Progenitor cell of endocrine pancreas (in vitro differentiated cells): ENCODE data around the gene MAML3. TPM values are rescaled to one million over a fixed set of nuclear protein-coding genes. Genes with fewer than 3 reads are reported as not detected.
A peak's percentile ranks its signal among the peaks of the same experiment; 100 is the strongest.

Experiments
- DNase-seq: peaks from one replicate; pipeline ENCODE4 v3.0.0; 2021; ENCODE audit warnings: low spot score; ENCODE audit not compliant: unreplicated experiment
- H3K27ac Mint-ChIP-seq: 2 replicates; pipeline ENCODE4 v1.8.0; 2021; ENCODE audit warnings: mild to moderate bottlenecking, moderate library complexity, mixed read lengths
- H3K27me3 Mint-ChIP-seq: 2 replicates; pipeline ENCODE4 v1.8.0; 2021; ENCODE audit warnings: mixed read lengths
- H3K36me3 Mint-ChIP-seq: 2 replicates; pipeline ENCODE4 v1.8.0; 2022; ENCODE audit warnings: mixed read lengths; ENCODE audit not compliant: insufficient read depth
- H3K4me1 Mint-ChIP-seq: 2 replicates; pipeline ENCODE4 v1.8.0; 2021; ENCODE audit warnings: low read depth, mixed read lengths
- H3K4me3 Mint-ChIP-seq: 2 replicates; pipeline ENCODE4 v1.8.0; 2021; ENCODE audit warnings: low read depth, mild to moderate bottlenecking, moderate library complexity, mixed read lengths
- H3K9me3 Mint-ChIP-seq: 2 replicates; pipeline ENCODE4 v1.8.0; 2021; ENCODE audit warnings: low read depth, mixed read lengths
- total RNA-seq: library from RNA; stranded (reverse); gene quantifications from 2 replicates; pipeline ENCODE4 v1.2.1, GENCODE V29; 2021
- TF ChIP-seq, protein P1 (sequence below): fragments of 200-600 bp; sonication (generic); IDR thresholded peaks from one replicate; pipeline ENCODE4 v1.5.0; 2021; ENCODE audit warnings: antibody characterized with exemption, mild to moderate bottlenecking; ENCODE audit not compliant: unreplicated experiment

Gene MAML3
- total RNA-seq, 1 donor from 2014 or later, result 48.5 TPM

- peaks cover 3% of the 10 kb centered on the region for H3K9me3 Mint-ChIP-seq
- no peak for DNase-seq
- peaks cover 29% of the 10 kb centered on the region for H3K4me1 Mint-ChIP-seq
- H3K27me3 Mint-ChIP-seq, result no peaks in the 10 kb centered on the region
- H3K27ac Mint-ChIP-seq, result peak overlapping the region; percentile 87
- H3K4me3 Mint-ChIP-seq, result no peak overlapping the region
- peaks cover 11% of the 10 kb centered on the region for H3K36me3 Mint-ChIP-seq
- TF ChIP-seq, protein P1, sequence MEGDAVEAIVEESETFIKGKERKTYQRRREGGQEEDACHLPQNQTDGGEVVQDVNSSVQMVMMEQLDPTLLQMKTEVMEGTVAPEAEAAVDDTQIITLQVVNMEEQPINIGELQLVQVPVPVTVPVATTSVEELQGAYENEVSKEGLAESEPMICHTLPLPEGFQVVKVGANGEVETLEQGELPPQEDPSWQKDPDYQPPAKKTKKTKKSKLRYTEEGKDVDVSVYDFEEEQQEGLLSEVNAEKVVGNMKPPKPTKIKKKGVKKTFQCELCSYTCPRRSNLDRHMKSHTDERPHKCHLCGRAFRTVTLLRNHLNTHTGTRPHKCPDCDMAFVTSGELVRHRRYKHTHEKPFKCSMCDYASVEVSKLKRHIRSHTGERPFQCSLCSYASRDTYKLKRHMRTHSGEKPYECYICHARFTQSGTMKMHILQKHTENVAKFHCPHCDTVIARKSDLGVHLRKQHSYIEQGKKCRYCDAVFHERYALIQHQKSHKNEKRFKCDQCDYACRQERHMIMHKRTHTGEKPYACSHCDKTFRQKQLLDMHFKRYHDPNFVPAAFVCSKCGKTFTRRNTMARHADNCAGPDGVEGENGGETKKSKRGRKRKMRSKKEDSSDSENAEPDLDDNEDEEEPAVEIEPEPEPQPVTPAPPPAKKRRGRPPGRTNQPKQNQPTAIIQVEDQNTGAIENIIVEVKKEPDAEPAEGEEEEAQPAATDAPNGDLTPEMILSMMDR, result no peak
Measured at GRCh38 chr4:139808381-139808807, 345.6 kb downstream of the MAML3 start.

GRCh38 chr4:139807483-139807882 lies 346.5 kb downstream of the MAML3 start:
- Mint-ChIP-seq H3K4me3 (no peak overlapping the region), H3K4me1 (peaks cover 32% of the 10 kb centered on the region), H3K27me3 (no peaks in the 10 kb centered on the region), H3K27ac (peak overlapping the region; percentile 82), H3K9me3 (peaks cover 3% of the 10 kb centered on the region), H3K36me3 (peaks cover 11% of the 10 kb centered on the region)
- DNase-seq, result no peak
- TF ChIP-seq, protein P1, result no peak

DNA sequence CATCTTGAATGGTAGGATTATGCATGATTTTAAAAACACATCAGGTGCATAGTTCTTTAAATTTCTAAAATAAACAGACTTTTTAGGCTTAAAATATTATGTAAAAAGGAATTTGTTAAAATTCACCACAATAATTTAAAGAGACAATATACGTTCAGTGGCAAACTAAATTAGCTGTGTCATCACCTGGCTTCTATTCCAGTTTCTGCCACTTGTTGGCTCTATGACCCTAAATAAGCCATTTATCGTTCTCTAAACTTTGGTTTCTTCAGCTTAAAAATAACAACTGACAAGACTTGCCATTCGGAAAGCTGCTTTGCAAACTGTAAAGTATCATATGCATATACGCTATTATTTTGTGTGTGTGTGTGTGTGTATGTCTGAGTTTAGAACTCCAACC lies 347.1 kb downstream of the MAML3 start:
- TF ChIP-seq, protein P1, result no peak
- no peaks in the 10 kb centered on the region for H3K27me3 Mint-ChIP-seq
- H3K4me3 Mint-ChIP-seq, result no peak overlapping the region
- peaks cover 11% of the 10 kb centered on the region for H3K36me3 Mint-ChIP-seq
- H3K4me1 Mint-ChIP-seq, result peaks cover 34% of the 10 kb centered on the region
- no peak for DNase-seq
- peaks cover 3% of the 10 kb centered on the region for H3K9me3 Mint-ChIP-seq
- H3K27ac Mint-ChIP-seq, result peak overlapping the region; percentile 82

- Mint-ChIP-seq H3K9me3 (no peaks in the 10 kb centered on the region), H3K4me1 (peaks cover 42% of the 10 kb centered on the region), H3K27me3 (no peaks in the 10 kb centered on the region), H3K36me3 (no peaks in the 10 kb centered on the region), H3K4me3 (no peak overlapping the region), H3K27ac (no peak overlapping the region)
- no peak for DNase-seq
- TF ChIP-seq, protein P1, result no peak
Measured at GRCh38 chr4:139802931-139803330, 351.1 kb downstream of the MAML3 start.

DNA sequence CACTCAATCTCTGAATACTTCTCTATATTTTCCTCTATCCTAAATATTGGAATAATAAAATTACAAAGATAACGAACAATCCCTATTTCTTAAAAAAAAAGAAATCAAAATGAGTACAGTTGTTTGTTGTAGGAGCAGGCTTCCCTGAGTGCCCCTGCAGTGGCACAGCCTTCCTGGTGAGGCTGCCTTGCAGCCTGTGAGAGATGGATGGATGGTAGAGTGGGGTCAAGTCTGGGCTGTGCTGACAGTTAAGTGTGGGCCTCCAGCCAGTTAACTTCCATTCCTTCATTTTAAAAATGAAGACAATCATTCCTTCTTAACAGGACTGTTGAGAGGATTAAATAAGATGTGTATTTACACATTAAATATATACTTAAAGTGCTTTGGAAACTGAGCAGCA lies 351.5 kb downstream of the MAML3 start:
- no peak overlapping the region for H3K4me3 Mint-ChIP-seq
- DNase-seq, result no peak
- H3K9me3 Mint-ChIP-seq, result no peaks in the 10 kb centered on the region
- TF ChIP-seq, protein P1, result no peak
- H3K4me1 Mint-ChIP-seq, result peaks cover 41% of the 10 kb centered on the region
- H3K27me3 Mint-ChIP-seq, result no peaks in the 10 kb centered on the region
- no peaks in the 10 kb centered on the region for H3K36me3 Mint-ChIP-seq
- H3K27ac Mint-ChIP-seq, result no peak overlapping the region
